ENCODE measurements around the gene PERCC1.

- TF ChIP-seq TEAD4 (CRISPR knock-in tag; IDR thresholded peaks at IDR 0.05), result no peak
- no peak for TF ChIP-seq ZBTB21 (CRISPR knock-in tag; IDR thresholded peaks at IDR 0.05; ENCODE audit: borderline replicate concordance)
- TF ChIP-seq CTCF (IDR thresholded peaks at IDR 0.05), result no peak
- no peak for TF ChIP-seq FOXJ3 (CRISPR knock-in tag; IDR thresholded peaks at IDR 0.05; ENCODE audit: borderline replicate concordance)
- TF ChIP-seq SP1 (CRISPR knock-in tag; conservative IDR thresholded peaks at IDR 0.05), result no peak
- no peak for TF ChIP-seq ZNF423 (CRISPR knock-in tag; IDR thresholded peaks at IDR 0.05)
- TF ChIP-seq MAX (CRISPR knock-in tag; IDR thresholded peaks at IDR 0.05), result no peak
Observed at GRCh38 chr16:1429012-1429411, 1.9 kb upstream of the PERCC1 start.
